GM10847 (cell line): ENCODE measurements around the gene SLC38A3.

Experiments used
- POLR2A ChIP-seq: IDR thresholded peaks from 2 replicates; pipeline ENCODE4 v1.6.1; 2011; ENCODE audit not compliant: insufficient read length; ENCODE audit errors: extremely low read depth

Gene SLC38A3

GRCh38 chr3:50241713-50242380 lies 36.8 kb downstream of the SLC38A3 start:
- no peak for TF ChIP-seq POLR2A

- TF ChIP-seq POLR2A, result no peak
Measured at GRCh38 chr3:50242381-50242770, 37.3 kb downstream of the SLC38A3 start.

GRCh38 chr3:50242851-50243542 lies 37.9 kb downstream of the SLC38A3 start:
- TF ChIP-seq POLR2A, result no peak

GRCh38 chr3:50243543-50243895 lies 38.4 kb downstream of the SLC38A3 start:
- no peak for TF ChIP-seq POLR2A

- no peak for TF ChIP-seq POLR2A
Measured at GRCh38 chr3:50245251-50245745, 40.2 kb downstream of the SLC38A3 start.

GRCh38 chr3:50245831-50246516 lies 40.9 kb downstream of the SLC38A3 start:
- TF ChIP-seq POLR2A, result no peak

GRCh38 chr3:50246517-50246954 lies 41.5 kb downstream of the SLC38A3 start:
- no peak for TF ChIP-seq POLR2A

- no peak for TF ChIP-seq POLR2A
Measured at GRCh38 chr3:50248387-50248786, 43.3 kb downstream of the SLC38A3 start.

GRCh38 chr3:50249457-50249856 lies 44.4 kb downstream of the SLC38A3 start:
- TF ChIP-seq POLR2A, result no peak

GRCh38 chr3:50250514-50250913 lies 45.4 kb downstream of the SLC38A3 start:
- no peak for TF ChIP-seq POLR2A

GRCh38 chr3:50251220-50251619 lies 46.1 kb downstream of the SLC38A3 start:
- TF ChIP-seq POLR2A, result no peak

- TF ChIP-seq POLR2A, result no peak
Measured at GRCh38 chr3:50254577-50255250, 49.6 kb downstream of the SLC38A3 start.

GRCh38 chr3:50255251-50255615 lies 50.2 kb downstream of the SLC38A3 start:
- TF ChIP-seq POLR2A, result no peak

- no peak for TF ChIP-seq POLR2A
Measured at GRCh38 chr3:50256978-50257890, 52.2 kb downstream of the SLC38A3 start.
